T-helper 2 cell treated with Interferon-gamma antibody and Interleukin-4, amounts not matched to agents 5 μg/mL and 100 μg/mL, for 36 hours (primary cell): ENCODE measurements around the gene PALLD.

Source experiments
- DNase-seq: peaks from one replicate; pipeline ENCODE4 v3.0.0; 2021; ENCODE audit warnings: low spot score
- H3K27ac Mint-ChIP-seq: one replicate; pipeline ENCODE4 v1.8.0; 2021; ENCODE audit warnings: mild to moderate bottlenecking, mixed read lengths
- H3K27me3 Mint-ChIP-seq: one replicate; pipeline ENCODE4 v1.8.0; 2021; ENCODE audit warnings: low read depth, mixed read lengths
- H3K36me3 Mint-ChIP-seq: one replicate; pipeline ENCODE4 v1.8.0; 2021; ENCODE audit warnings: low read depth, mixed read lengths
- H3K4me1 Mint-ChIP-seq: one replicate; pipeline ENCODE4 v1.8.0; 2021; ENCODE audit warnings: low read depth, mixed read lengths
- H3K4me3 Mint-ChIP-seq: one replicate; pipeline ENCODE4 v1.8.0; 2022; ENCODE audit warnings: mild to moderate bottlenecking, moderate library complexity, mixed read lengths
- H3K9me3 Mint-ChIP-seq: one replicate; pipeline ENCODE4 v1.8.0; 2021; ENCODE audit warnings: mixed read lengths

PALLD gene

DNA sequence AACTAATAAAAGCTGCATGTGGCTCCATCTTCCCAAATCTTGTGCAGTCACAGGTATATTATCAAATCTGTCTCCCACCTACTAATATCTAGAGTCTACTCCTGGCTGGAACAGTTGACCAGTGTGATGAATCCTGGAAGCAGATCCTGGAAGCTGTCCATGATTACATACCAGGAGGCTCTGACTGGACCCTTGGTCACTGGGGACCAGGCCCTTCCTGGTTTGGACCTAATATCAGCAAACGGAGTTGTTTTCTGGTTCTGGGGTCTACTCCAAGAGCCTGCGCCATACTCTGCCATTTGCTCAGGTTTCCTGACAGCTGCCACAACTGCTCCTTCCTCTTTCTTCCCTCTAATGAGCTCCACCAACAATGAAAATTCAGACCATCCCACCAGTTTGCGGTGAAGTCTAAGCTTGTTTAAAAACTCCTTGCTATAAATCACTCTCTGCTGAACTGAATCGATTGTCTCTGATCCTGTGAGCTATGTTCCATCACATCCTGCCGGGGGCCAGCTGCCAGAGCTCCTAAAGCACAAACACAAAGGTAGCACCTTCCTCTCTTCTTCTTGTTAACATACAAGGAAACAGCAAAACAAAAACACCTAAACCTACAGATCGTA, 114.2 kb downstream of the PALLD start:
- no peak overlapping the region for H3K4me3 Mint-ChIP-seq
- H3K36me3 Mint-ChIP-seq = no peaks in the 10 kb centered on the region
- H3K27me3 Mint-ChIP-seq = peaks cover 9% of the 10 kb centered on the region
- DNase-seq = no peak
- H3K4me1 Mint-ChIP-seq = no peaks in the 10 kb centered on the region
- no peaks in the 10 kb centered on the region for H3K9me3 Mint-ChIP-seq
- H3K27ac Mint-ChIP-seq = no peak overlapping the region

DNA sequence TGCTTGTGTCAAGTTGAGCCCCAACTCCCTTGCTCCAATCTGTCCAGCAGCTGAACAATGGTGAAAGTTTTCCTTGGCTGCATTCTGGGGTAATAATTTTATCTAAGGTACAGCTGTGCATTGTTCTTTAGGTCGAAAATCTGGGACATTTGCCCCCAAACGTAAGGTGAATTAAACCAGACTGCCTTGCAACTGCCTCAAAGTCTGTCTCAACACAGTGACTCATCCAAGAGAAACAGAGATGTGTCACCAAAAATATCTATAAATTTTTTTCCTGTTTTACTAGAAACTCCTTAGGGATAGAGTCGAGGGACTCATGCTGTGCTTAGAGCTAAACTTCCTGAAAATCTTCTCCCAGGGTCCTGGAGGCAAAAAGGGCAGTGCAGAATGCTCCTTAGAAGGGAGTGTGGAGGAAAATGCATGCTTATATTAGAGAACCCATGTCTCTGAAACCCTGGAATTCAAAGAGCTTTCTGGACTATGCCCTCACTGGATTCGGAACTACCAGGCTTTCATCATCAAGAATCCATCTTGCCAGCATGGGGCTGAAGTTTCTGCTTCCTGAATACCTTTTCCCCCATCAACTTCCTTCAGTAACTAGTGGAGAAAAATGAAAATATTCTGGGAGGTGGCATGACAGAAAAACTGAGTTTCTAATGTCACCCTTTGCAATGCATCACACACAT, 115.7 kb downstream of the PALLD start:
- no peaks in the 10 kb centered on the region for H3K9me3 Mint-ChIP-seq
- H3K36me3 Mint-ChIP-seq = no peaks in the 10 kb centered on the region
- no peaks in the 10 kb centered on the region for H3K4me1 Mint-ChIP-seq
- H3K27me3 Mint-ChIP-seq = peaks cover 12% of the 10 kb centered on the region
- H3K4me3 Mint-ChIP-seq = no peak overlapping the region
- no peak overlapping the region for H3K27ac Mint-ChIP-seq
- DNase-seq = no peak

DNA sequence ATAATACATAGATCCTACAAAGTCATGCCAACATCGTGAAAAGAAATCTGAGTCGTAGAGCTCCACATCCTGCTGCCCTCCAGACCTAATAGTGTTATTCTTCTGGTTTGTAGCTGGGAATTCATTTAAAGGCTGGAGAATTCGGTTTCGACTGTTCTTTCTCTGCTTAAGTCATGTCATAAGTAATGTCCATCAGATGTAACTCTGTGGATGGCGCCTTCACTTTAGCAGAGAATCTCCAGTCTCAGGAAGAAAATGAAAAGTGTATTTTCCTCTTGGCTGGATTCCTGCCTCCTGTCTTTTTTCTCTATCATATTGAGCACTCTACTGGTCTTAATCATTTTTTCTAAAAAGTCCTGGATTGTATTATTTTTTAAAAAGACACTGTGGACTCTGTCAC, 117.0 kb downstream of the PALLD start:
- H3K4me1 Mint-ChIP-seq = no peaks in the 10 kb centered on the region
- no peak overlapping the region for H3K27ac Mint-ChIP-seq
- H3K9me3 Mint-ChIP-seq = no peaks in the 10 kb centered on the region
- no peak overlapping the region for H3K4me3 Mint-ChIP-seq
- no peaks in the 10 kb centered on the region for H3K36me3 Mint-ChIP-seq
- DNase-seq = no peak
- H3K27me3 Mint-ChIP-seq = peaks cover 15% of the 10 kb centered on the region

DNA sequence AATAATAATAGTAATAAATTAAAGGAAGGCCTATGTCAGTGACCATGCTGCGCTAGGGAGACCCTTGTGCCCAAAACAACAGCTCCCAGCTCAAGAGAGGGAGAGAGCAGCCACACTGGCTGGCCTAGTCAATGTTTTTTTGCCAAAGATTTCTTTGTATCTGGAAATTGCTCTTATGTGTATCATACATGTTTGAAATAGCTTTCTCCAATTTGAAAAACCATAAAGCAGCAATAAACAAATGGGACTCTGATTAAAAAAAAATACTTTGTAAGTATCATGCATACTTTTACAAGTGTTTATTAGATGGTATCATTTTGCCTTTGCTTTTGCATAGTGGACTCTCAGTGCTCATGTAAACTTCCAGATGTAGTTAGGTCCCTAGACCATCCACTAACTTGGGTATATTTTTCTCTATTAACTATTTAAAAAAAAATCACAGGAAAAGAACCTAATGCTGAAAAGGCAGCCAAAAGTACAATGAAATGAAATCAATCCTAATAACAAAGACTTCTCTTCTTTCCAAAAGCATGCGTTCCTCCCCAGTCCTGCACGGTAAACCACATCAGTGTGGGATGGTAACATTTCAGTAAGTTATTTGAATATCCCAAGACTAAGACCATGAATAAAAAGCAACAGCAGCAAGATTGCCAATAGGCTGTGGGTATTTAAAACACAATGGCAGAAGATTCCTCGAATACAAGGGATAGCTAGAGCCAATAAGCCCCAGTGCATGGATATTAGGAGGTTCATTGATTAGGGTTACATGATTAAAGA, 117.6 kb downstream of the PALLD start:
- no peaks in the 10 kb centered on the region for H3K36me3 Mint-ChIP-seq
- no peaks in the 10 kb centered on the region for H3K4me1 Mint-ChIP-seq
- no peak overlapping the region for H3K27ac Mint-ChIP-seq
- no peaks in the 10 kb centered on the region for H3K9me3 Mint-ChIP-seq
- no peak overlapping the region for H3K4me3 Mint-ChIP-seq
- peaks cover 17% of the 10 kb centered on the region for H3K27me3 Mint-ChIP-seq
- no peak for DNase-seq

DNA sequence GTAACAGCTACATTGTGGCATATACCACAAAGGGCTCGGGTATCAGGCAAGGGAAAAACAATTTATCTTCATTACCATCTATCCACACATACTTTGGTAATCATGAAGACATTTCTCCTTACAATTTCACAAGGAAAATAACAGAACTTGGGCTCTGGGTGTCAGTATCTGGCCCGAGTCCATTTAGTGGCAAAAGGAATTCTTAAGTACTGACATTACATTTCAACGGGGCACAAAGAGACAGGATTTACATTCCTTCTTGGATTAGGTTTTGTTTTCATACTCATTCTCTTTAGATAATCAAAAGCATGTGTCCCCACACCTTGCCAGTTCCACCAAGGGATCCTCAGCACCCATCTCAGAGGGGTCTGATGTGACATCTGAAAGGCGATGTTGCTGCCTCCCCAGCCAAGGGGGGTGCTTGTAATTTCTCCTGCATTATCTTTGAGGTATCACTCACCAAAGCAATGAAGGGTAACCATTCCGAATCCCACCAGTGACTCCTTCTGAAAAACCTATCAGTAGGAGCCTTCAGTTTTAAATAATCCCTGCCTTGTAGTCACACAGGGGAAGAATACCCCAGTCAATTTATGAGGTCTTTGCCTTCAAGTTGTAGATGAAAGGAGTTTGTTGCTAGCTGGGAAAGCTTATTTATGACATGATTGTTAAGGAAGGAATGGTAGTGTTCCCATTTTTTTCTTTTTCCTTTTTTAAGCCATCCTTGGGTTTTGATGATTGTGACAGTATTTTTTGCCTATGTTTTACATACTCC, 118.6 kb downstream of the PALLD start:
- Mint-ChIP-seq H3K9me3 (no peaks in the 10 kb centered on the region), H3K4me3 (no peak overlapping the region), H3K27ac (no peak overlapping the region), H3K4me1 (no peaks in the 10 kb centered on the region), H3K27me3 (peaks cover 11% of the 10 kb centered on the region), H3K36me3 (no peaks in the 10 kb centered on the region)
- no peak for DNase-seq

DNA sequence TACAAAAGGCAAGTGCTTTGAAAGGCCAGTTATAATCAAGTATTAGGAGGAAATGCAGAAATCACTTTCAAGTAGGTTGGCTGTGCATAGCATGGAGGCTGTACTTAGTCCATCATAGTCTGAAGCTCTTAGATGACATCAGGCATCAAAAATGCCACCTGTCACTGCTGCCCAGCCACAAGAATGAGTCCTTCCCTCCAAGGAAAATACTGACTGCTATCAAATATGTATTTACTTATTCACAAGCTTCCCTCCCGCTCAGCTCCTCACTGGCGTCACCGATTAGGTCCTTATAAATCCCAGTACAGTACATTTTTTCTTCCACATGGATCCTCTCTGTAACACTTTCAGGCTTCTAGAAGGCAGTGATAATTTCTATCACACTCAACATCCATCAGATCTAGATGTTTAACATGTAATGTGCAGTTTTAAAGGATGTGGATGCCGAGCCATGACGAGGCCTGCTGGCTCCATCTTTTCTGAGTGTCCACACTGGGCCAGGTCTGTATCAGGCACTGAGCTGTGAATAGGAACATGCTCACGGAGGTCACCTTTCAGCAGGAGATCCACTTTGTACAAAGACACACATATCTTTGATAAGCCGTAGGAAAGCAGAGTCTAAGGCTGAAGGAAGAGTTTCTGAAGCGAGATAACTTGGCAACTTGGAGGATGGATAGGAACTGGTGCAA, 121.9 kb downstream of the PALLD start:
- Mint-ChIP-seq H3K27me3 (peaks cover 22% of the 10 kb centered on the region), H3K27ac (no peak overlapping the region), H3K9me3 (no peaks in the 10 kb centered on the region), H3K36me3 (no peaks in the 10 kb centered on the region), H3K4me1 (no peaks in the 10 kb centered on the region), H3K4me3 (no peak overlapping the region)
- DNase-seq = no peak

- H3K27me3 Mint-ChIP-seq = peaks cover 23% of the 10 kb centered on the region
- no peak for DNase-seq
- no peaks in the 10 kb centered on the region for H3K9me3 Mint-ChIP-seq
- no peak overlapping the region for H3K4me3 Mint-ChIP-seq
- no peaks in the 10 kb centered on the region for H3K36me3 Mint-ChIP-seq
- no peaks in the 10 kb centered on the region for H3K4me1 Mint-ChIP-seq
- H3K27ac Mint-ChIP-seq = no peak overlapping the region
Measured at GRCh38 chr4:168619266-168619631, 122.4 kb downstream of the PALLD start.

DNA sequence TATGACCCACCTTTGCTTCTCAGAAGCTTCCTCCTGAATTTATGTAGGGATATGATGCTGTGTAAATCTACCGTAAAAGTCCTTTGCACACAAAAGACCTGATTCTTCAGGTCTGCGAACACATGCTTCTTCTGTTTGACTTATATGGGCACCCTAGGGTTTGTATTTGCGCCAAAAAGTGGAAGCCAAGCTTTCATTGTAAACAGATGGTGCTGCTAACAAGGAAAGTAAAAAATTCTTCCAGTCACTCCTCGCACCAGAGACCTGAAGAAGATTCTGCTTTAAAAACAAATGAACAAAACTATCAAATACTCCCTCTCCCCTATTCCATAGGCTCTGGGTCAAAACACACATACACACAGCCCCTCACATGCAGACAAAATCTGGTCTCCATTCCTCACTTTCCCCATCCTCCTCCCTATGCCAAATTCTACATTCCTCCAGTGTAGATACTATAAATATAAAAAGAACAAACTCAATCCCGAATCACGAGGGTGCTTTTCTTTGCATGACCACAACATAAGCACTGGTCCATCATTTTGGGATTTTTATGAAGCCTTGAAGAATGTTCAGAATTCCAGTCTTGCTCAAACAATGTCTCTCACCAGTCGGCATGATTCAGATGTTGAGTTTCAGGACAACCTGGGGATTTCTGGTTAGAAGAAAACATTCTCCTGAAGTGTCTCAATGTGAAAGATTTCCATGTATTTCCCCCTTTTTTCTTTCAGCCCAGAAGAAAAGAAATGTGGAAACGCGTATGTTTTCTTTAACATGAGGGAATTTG, 125.1 kb downstream of the PALLD start:
- Mint-ChIP-seq H3K9me3 (no peaks in the 10 kb centered on the region), H3K27me3 (peaks cover 23% of the 10 kb centered on the region), H3K4me3 (no peak overlapping the region), H3K27ac (no peak overlapping the region), H3K4me1 (no peaks in the 10 kb centered on the region), H3K36me3 (no peaks in the 10 kb centered on the region)
- no peak for DNase-seq

DNA sequence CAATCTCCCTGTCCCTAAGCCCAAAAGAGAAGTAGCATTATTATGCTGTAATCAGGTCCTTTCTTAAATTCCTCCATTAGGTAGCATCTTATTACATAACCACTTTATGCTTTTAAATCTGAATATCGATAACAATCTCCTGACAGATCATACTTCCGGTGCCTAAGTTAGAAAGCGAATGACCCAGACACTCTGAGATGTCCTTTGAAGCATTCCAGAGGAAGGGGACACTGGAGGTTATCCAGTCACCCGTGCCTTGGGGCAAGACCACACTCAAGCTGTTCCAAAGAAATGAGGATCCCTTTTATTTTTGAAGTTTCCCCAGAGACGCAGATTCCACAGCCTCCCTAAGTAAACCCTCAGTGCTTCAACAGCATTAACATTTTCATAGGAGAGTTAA, 125.7 kb downstream of the PALLD start:
- DNase-seq = no peak
- Mint-ChIP-seq H3K4me3 (no peak overlapping the region), H3K9me3 (no peaks in the 10 kb centered on the region), H3K36me3 (no peaks in the 10 kb centered on the region), H3K27me3 (peaks cover 23% of the 10 kb centered on the region), H3K4me1 (no peaks in the 10 kb centered on the region), H3K27ac (no peak overlapping the region)

DNA sequence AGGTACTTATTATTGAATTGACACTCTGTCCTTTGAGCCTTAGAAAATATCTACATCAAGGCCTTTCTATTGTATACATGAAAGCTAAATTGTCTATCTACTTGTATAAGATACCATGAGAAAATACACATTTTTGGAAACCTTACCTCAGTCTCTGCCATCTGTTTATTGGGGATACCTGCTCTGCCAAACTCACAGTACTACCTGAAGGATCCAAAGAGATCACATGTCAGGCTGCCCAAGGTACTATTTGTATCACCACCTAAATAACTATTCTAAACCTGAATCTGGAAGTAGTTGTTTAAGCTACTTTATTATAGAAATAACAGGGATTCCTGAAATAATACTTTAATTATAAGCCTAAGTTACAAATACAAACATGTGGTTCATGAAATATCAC, 126.2 kb downstream of the PALLD start:
- no peak overlapping the region for H3K4me3 Mint-ChIP-seq
- DNase-seq = no peak
- no peaks in the 10 kb centered on the region for H3K4me1 Mint-ChIP-seq

DNA sequence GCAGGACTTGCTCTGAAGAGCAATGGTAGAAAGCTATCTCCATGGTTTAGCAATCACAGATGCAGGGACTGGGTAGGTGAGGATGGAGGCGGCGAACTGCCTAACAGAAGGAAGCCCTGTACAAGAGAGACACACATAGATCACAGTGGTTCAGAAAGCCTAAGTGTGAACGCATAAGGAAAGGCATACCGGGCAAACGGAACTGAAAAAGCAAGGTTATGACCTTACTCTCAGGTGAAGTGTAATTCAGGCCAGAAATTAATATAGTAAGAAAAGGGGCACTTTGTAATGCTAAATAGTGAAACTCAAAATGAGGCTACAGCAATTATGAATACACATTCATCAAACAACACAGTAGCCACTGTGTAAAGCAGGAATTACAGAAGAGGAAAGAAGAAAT, 126.6 kb downstream of the PALLD start:
- DNase-seq = no peak
- Mint-ChIP-seq H3K27ac (no peak overlapping the region), H3K27me3 (peaks cover 26% of the 10 kb centered on the region), H3K4me1 (no peaks in the 10 kb centered on the region), H3K4me3 (no peak overlapping the region), H3K9me3 (no peaks in the 10 kb centered on the region), H3K36me3 (no peaks in the 10 kb centered on the region)

More for the DNA sequence above, 126.2 kb downstream of the PALLD start:
- Mint-ChIP-seq H3K36me3 (no peaks in the 10 kb centered on the region), H3K27ac (no peak overlapping the region), H3K9me3 (no peaks in the 10 kb centered on the region), H3K27me3 (peaks cover 23% of the 10 kb centered on the region)

GRCh38 chr4:168628251-168628650, 131.4 kb downstream of the PALLD start:
- no peaks in the 10 kb centered on the region for H3K36me3 Mint-ChIP-seq
- H3K4me3 Mint-ChIP-seq = no peak overlapping the region
- DNase-seq = no peak
- no peaks in the 10 kb centered on the region for H3K9me3 Mint-ChIP-seq
- no peak overlapping the region for H3K27ac Mint-ChIP-seq
- no peaks in the 10 kb centered on the region for H3K4me1 Mint-ChIP-seq
- peaks cover 53% of the 10 kb centered on the region for H3K27me3 Mint-ChIP-seq

- no peak overlapping the region for H3K4me3 Mint-ChIP-seq
- H3K36me3 Mint-ChIP-seq = no peaks in the 10 kb centered on the region
- H3K4me1 Mint-ChIP-seq = peaks cover 5% of the 10 kb centered on the region
- H3K27me3 Mint-ChIP-seq = peaks cover 60% of the 10 kb centered on the region
- no peak for DNase-seq
- no peak overlapping the region for H3K27ac Mint-ChIP-seq
- no peaks in the 10 kb centered on the region for H3K9me3 Mint-ChIP-seq
Measured at GRCh38 chr4:168629566-168629965, 132.7 kb downstream of the PALLD start.
